ENCODE data around the gene HDAC11.
A peak's percentile ranks its signal among the peaks of the same experiment; 100 is the strongest.
"Not testable (repeated sequence)": the region's sequence is repeated elsewhere in the genome, so short reads cannot be mapped to it uniquely, and the experiment has no call there.

HDAC11 gene

GRCh38 chr3:13493867-13494441 lies 13.8 kb downstream of the HDAC11 start:
- no peak for DNase-seq

GRCh38 chr3:13494463-13495350 lies 14.6 kb downstream of the HDAC11 start:
- DNase-seq: no peak

GRCh38 chr3:13495351-13495813 lies 15.3 kb downstream of the HDAC11 start:
- DNase-seq: no peak

- peak; percentile 41 for DNase-seq
Observed at GRCh38 chr3:13495921-13496723, 16.0 kb downstream of the HDAC11 start.

- DNase-seq: no peak
Observed at GRCh38 chr3:13496879-13497278, 16.8 kb downstream of the HDAC11 start.

GRCh38 chr3:13497386-13497785 lies 17.3 kb downstream of the HDAC11 start:
- no peak for DNase-seq

GRCh38 chr3:13498354-13499060 lies 18.4 kb downstream of the HDAC11 start:
- no peak for DNase-seq

- not testable (repeated sequence) for DNase-seq
Observed at GRCh38 chr3:13499246-13499645, 19.1 kb downstream of the HDAC11 start.

- no peak for DNase-seq
Observed at GRCh38 chr3:13500133-13500885, 20.2 kb downstream of the HDAC11 start.

GRCh38 chr3:13501056-13501455 lies 20.9 kb downstream of the HDAC11 start:
- DNase-seq: no peak

- no peak for DNase-seq
Observed at GRCh38 chr3:13501521-13501920, 21.4 kb downstream of the HDAC11 start.

- no peak for DNase-seq
Observed at GRCh38 chr3:13501958-13502790, 22.1 kb downstream of the HDAC11 start.

- DNase-seq: no peak
Observed at GRCh38 chr3:13502791-13503060, 22.6 kb downstream of the HDAC11 start.

GRCh38 chr3:13504161-13504831 lies 24.2 kb downstream of the HDAC11 start:
- DNase-seq: no peak

GRCh38 chr3:13505147-13506130 lies 25.3 kb downstream of the HDAC11 start:
- DNase-seq: no peak

- no peak for DNase-seq
Observed at GRCh38 chr3:13506239-13506638, 26.1 kb downstream of the HDAC11 start.

GRCh38 chr3:13506680-13507079 lies 26.6 kb downstream of the HDAC11 start:
- no peak for DNase-seq

GRCh38 chr3:13507247-13507569 lies 27.1 kb downstream of the HDAC11 start:
- DNase-seq: no peak

- no peak for DNase-seq
Observed at GRCh38 chr3:13507570-13508339, 27.6 kb downstream of the HDAC11 start.
